DLD1 (cell line): ENCODE results near the gene KIF18B.

Source experiments
- in situ Hi-C: cut with HindIII; loops from 2 replicates; pipeline ENCODE4 v1.10.0; 2017; ENCODE audit warnings: low sequenced_read_pairs

Gene KIF18B

DNA sequence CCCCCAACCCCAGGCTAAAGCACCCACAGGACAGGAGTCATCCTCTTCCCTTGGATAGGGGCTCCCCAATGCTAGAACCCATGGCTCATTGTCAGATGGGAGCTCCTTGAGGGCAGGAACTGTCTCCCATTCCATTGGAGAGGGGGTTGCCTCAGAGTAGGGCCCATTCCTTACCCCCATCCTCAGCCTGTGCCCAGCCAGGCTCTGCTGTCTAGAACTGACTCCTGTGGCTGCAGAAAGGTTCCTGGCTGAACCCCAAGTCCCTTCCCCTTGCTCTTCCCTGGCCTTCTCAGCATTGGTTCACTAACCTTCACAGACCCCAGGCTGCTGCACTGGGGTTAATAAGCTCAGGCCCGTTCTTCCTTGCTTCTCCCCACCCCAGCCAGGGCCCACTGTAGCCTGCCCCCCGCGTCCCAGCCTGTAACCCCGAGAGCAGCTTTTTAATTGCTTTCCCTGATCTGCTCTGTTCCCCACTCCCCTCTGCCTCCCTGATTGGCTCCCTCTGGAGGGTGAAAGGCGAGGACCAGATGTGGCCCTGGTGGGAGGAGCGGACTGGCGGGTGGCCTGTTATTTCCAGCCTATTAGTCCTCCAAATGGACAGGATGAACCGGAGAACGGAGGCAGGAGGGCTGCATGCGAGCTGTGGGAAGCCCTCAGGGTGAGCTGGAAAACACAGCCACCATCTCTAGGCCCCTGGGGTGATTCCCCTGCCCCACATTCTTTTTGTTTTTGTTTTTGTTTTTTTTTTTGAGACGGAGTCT is 26.3 kb downstream of the KIF18B start:
- in situ Hi-C loops, result no loop called here

GRCh38 chr17:44920565-44920940 is 27.0 kb downstream of the KIF18B start:
- in situ Hi-C loops, result no loop called here

- in situ Hi-C loops, result no loop called here
Observed at GRCh38 chr17:44919885-44920564, 27.5 kb downstream of the KIF18B start.

GRCh38 chr17:44919411-44919810 is 28.2 kb downstream of the KIF18B start:
- in situ Hi-C loops, result no loop called here

- in situ Hi-C loops, result no loop called here
Observed at GRCh38 chr17:44918006-44918405, 29.6 kb downstream of the KIF18B start.

GRCh38 chr17:44917456-44917855 is 30.1 kb downstream of the KIF18B start:
- in situ Hi-C loops, result no loop called here

- in situ Hi-C loops, result no loop called here
Observed at GRCh38 chr17:44916781-44917241, 30.8 kb downstream of the KIF18B start.

DNA sequence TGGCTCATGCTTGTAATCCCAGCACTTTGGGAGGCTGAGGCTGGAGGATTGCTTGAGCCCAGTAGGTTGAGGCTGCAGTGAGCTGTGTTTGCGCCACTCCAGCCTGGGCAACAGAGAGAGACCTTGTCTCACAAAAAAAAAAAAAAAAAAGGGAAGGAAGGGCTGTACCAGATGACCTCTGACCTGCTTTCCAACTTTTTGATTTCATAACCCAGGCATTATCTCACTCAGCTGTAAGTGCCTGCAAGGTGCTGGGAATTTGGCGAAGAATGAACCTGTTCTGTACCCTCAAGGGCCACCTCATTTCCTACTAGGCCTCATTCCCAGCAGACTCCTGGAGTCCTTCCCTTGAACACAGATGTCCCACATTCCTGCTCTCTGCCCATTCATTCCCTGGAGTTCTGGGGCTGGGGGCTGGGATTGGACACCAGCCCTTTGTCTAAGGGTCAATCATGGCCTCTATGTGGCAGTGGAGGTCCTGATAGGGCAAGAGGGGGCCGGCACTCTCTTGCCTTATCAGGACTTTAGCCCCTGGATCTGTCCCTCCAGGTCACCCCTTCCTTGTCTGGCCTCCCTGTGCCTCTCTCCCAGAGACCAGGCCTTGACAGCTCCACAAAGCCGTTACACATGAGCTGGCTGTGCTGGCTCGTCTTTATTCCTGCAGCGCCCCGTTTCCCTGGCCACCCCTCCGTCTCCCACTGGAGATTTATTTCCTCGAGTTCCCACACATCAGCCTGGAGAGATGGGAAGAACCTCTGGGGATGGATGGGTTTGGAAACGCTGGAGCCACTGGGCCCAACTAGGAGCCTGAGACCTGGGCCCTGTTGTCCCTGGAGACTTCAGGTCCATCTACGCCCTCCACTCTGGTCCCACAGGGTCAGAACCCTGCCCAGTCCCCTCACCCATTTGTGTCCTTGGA is 31.5 kb downstream of the KIF18B start:
- in situ Hi-C loops, result no loop called here

GRCh38 chr17:44915321-44915726 is 32.2 kb downstream of the KIF18B start, which contains the start of gene GFAP:
TSS of gene GFAP (minus strand) at chr17:44915500. CDS start at chr17:44915486, 14 bp downstream.
- in situ Hi-C loops, result no loop called here

- in situ Hi-C loops, result no loop called here
Observed at GRCh38 chr17:44914698-44915271, 32.8 kb downstream of the KIF18B start.

DNA sequence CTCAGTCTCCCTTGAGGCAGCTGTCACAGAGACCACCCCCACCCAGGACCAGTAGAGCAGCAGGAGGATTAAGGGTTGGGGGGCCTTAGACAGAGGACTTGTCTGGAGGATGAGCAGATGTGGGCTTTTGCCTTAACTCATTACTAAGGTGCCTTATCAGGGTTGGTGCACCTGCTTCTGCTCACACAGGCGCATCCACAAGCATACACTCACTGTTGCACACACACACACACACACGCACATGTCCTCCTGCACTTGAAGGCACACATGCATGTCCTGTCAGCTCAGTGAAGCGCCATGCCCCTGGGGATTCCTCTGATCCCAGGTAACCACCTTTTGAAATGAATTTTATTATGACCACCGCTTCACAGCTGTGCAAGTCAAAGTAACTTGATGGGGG is 33.4 kb downstream of the KIF18B start:
- in situ Hi-C loops, result no loop called here

GRCh38 chr17:44913676-44914075 is 33.9 kb downstream of the KIF18B start:
- in situ Hi-C loops, result no loop called here

- in situ Hi-C loops, result no loop called here
Observed at GRCh38 chr17:44912763-44913544, 34.6 kb downstream of the KIF18B start.

DNA sequence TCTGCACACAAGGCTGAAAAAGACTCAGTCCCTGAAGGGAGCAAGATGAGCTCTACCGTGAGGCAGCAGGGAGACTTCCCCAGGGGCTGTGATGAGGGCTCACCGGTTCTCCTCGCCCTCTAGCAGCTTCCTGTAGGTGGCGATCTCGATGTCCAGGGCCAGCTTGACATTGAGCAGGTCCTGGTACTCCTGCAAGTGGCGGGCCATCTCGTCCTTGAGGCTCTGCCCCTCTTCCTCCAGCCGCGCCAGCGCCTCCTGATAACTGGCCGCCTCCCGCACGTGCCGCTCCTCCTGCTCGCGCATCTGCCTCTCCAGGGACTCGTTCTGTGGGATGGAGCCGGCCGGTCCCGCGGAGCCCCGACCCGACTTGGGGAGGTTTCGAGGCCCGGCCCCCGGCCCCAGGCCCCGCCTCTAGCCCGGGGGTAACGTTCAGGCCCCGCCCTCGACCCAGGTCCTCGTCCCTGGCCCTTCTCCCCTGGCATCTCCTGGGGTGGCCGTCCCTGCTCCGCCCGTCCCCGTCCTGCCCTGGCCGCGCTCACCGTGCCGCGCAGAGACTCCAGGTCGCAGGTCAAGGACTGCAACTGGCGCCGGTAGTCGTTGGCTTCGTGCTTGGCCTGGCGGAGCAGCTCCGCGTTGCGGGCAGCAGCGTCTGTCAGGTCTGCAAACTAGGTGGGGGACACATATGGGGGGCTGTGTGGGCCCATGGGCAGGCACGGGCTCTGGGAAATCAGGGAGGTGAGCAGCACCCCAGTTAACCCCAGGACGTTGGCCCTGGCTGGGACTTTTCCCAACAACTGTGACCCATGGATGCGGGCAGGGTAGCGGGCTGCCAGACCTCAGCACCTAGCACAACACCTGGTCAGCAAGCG is 36.2 kb downstream of the KIF18B start:
- in situ Hi-C loops, result no loop called here

GRCh38 chr17:44910231-44911106 is 37.1 kb downstream of the KIF18B start:
- in situ Hi-C loops, result no loop called here

- in situ Hi-C loops, result no loop called here
Observed at GRCh38 chr17:44909681-44910144, 37.9 kb downstream of the KIF18B start.

DNA sequence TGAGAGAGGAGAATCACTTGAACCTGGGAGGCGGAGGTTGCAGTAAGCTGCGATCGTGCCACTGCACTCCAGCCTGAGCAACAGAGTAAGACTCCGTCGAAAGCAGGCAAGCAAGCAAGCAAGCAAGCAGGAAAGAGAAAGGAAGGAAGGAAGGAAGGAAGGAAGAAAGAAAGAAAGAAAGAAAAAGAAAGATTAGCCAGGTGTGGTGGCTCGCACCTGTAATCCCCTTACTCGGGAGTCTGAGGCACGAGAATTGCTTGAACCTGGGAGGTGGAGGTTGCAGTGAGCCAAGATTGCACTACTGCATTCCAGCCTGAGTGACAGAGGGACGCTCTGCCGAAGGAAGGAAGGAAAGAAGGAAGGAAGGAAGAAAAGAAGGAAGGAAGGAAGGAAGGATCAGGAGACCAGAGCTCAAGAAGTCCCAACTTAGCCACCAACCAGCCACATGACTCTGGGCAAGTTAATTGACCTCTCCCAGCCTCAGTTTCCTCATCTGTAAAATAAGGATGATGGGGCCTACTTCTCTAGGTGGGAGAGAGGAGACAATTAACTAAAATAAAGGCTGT is 38.7 kb downstream of the KIF18B start:
- in situ Hi-C loops, result no loop called here
